A204.1 (cell line): ENCODE results near the gene RPL7A.
"Not testable (repeated sequence)": the region's sequence is repeated elsewhere in the genome, so short reads cannot be mapped to it uniquely, and the experiment has no call there.

ENCODE experiments used
- FAIRE-seq: peaks from 2 replicates; lab custom pipeline; 2012; peaks lifted over from hg19 to GRCh38; lab: Jason Lieb, UNC

RPL7A gene

DNA sequence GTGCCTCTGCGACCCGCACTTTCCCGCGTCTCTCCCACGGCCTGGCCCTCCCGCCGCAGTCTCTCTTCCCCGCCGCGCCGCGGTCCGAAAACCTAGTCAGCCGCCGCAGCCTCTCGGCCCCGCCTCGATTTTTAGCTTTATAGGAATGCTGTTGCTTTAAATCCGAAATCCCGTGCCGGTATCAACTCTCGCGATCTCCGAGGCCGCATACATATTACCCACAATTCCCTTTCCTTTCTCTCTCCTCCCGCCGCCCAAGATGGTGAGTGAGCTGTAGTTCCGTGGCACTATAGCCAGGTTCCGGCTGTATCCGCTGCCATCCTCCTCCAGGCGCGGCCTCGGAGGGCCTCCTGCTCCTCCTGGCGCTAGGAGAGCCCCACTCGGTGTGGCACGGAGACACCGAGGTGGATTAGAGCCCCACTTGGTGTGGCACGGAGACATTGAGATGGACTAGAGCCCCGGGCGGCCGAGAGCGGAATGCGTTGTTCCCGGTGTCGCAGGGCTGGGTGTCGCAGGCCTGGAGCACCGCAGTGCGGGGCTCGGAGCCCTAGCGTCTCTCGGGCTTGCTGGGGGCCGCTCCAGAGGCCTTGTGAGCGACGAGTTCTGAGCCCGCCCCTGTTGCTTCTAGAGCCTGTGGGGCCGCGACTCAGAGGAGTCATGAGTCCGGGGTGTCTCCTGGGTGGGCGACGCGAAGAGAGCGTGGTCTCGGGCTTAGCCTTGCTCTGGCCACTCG lies at the start of gene RPL7A, which contains the start of gene MED22:
RPL7A (plus strand) TSS at position 234 of the 733 bp plus-strand sequence; CDS start at position 260, 26 bp downstream.
MED22 (minus strand) TSS at position 147 of the 733 bp plus-strand sequence. CDS start 1,469 bp downstream, outside the sequence.
- peak; percentile 44 for FAIRE-seq

DNA sequence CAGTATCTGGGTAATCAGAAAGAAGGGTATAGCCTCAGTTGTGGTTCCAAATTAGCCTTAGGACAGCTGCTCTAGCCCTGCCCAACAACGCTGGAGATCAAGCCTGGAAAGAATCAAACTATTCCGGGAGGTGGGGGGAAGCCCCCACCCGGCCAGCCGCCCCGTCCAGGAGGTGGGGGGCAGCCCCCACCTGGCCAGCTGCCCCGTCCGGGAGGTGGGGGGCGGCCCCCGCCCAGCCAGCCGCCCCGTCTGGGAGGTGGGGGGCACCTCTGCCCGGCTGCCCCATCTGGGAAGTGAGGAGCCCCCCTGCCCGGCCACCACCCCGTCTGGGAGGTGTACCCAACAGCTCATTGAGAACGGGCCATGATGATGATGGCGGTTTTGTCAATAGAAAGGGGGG lies 48.0 kb upstream of the RPL7A start:
- not testable (repeated sequence) for FAIRE-seq

- no peak for FAIRE-seq
Measured at GRCh38 chr9:133301253-133302230, 46.5 kb upstream of the RPL7A start.

DNA sequence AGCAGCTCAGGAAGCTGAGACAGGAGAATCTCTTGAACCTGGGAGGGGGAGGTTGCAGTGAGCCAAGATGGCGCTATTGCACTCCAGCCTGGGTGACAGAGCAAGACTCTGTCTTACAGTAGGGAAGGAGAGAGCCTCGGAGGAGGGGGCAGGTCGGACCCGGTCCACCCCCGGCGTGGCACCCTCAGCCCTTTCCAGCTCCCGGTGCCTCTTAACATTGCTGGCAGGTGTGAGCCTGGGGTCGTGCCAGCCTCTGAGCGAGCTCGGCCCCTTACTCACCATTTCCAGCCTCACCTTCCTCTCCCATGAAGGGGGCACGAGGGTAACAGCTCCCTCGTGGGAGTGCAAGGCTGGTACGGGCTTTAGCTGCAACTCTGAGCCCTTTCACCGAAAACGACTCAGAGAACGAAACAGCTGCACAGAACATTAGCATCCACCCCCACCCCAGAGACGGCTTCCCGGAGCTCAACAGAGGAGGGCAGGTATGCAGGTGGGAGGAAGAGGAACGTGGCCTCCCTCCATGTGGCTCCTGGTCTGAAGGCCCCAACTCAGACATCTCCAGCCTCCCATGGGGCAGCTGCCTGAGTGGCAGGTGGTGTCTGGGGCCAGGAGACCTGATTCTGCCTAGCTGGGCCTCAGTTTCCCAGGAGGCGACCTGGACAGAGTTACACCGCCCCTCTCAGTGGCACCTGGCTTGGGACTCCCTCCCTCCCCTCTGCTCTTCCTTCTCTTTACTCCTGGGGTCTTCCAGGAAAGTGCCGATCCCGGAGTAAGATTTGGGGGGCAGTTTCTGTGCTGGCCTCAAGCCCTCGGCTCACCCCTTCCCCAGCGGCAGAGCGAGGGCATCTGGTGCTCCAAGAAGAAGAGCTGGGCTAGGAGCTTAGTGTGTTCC lies 44.5 kb upstream of the RPL7A start:
- no peak for FAIRE-seq

DNA sequence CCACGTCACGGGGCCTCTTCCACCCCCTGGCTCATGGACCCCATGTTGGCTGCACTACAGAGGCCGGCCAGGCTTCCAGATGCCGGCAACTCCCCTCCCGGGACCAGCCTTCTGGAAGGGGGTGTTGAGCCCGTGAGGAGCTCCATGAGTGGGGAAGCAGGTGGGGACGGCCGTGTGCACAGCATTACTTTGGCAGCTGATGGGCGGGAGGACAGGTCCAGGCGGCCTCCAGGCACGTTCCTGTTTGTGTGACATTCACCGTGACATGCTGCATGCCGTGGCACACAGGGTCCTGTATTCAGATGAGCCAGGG lies 43.9 kb upstream of the RPL7A start:
- no peak for FAIRE-seq

DNA sequence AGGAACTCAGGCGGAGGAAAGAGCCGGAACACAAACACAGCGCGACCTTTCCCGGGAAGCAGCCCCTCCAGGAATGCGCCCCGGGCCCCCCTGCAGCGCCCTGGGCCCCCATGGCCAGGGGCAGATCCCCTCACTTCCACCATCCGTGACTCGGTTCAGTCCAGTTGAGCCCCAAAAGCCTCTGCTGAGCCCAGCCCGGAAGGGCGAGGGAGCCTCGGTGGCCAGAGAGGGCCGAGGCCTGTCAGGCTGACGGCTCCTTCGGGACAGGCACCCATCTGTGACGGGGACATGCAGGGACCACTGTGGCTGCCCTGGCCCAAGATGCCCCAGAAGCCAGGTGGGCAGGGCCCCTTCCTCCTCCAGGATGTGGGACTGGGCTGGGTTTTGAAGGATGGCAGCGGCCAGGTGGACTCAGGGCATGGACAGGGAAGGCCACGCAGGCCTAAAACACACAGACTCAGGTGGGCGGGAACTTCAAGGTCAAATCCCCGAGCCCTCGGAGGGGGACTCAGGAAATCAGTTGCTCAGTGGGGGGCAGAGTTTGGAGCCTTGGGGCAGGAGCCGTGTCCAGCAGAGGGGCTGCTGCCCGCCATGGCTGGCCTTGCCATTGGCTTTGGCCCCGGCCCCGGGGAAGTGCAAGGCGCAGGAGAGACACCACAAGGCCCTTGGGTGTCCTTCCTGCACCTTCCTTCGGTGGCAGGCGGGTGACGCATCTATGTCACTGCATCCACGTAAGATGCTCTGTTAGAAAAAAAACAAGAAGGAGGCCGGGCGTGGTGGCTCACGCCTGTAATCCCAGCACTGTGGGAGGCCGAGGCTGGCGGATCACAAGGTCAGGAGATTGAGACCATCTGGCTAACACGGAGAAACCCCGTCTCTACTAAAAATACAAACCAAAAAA lies 43.3 kb upstream of the RPL7A start:
- no peak for FAIRE-seq

- no peak for FAIRE-seq
Measured at GRCh38 chr9:133305731-133306130, 42.3 kb upstream of the RPL7A start.

- no peak for FAIRE-seq
Measured at GRCh38 chr9:133306242-133307204, 41.5 kb upstream of the RPL7A start.

DNA sequence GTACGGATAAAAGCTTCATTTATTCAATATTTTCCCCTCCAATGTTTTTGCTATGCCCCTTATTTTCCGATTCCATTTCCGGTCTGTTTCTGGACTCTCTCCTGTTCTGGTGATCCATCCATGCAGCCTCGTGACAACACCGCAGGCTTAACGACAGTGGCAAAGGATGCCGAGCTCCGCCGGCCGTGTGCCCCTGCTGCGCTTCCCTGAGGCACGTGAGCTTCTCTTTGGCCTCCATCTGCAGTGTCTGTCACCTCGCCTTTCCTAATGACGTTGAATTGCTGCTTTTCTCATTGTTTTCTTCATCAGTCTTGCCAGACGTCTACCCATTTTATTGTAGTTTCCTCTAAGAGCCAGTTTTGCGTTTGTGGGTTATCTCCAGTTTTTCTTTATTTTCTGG lies 40.7 kb upstream of the RPL7A start:
- no peak for FAIRE-seq

GRCh38 chr9:133309608-133310007 lies 38.4 kb upstream of the RPL7A start:
- FAIRE-seq: no peak

DNA sequence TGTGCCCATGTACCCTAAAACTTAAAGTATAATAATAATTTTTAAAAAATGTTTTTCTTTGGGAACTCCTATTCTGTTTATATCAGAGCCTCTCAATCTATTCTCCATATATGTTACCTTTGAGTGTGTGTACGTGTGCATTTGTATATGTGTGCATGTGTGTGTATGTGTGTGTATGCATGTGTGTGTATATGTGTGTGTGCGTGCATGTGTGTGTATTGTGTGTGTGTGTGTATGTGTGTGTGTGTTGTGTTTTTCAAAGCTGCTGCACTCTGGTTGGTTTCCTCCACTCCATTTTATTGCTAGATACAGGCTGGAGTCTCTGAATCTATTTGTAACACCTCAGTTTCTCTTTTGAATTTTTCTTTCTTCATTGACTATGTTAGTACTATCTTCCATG lies 32.0 kb upstream of the RPL7A start:
- no peak for FAIRE-seq

DNA sequence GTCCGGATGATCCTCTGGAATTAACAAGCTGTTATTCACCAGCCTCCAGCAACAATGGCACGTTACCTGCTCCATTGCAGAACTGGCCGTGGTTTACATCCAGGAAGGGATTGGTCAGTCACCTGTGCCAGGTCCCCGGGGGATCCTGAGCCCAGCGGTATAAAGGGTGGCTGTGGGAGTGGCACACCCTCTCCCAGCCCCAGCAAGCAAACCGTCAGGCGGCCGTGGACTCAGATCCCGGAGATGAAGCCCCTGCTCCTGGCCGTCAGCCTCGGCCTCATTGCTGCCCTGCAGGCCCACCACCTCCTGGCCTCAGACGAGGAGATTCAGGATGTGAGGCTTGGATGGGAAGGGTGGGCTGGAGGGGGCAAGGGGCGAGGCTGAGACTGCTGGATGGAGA lies 30.5 kb upstream of the RPL7A start:
- FAIRE-seq: not testable (repeated sequence)

- FAIRE-seq: no peak
Measured at GRCh38 chr9:133320421-133320881, 27.6 kb upstream of the RPL7A start.

- no peak for FAIRE-seq
Measured at GRCh38 chr9:133321411-133321935, 26.5 kb upstream of the RPL7A start.

GRCh38 chr9:133322701-133323100 lies 25.3 kb upstream of the RPL7A start:
- FAIRE-seq: no peak

DNA sequence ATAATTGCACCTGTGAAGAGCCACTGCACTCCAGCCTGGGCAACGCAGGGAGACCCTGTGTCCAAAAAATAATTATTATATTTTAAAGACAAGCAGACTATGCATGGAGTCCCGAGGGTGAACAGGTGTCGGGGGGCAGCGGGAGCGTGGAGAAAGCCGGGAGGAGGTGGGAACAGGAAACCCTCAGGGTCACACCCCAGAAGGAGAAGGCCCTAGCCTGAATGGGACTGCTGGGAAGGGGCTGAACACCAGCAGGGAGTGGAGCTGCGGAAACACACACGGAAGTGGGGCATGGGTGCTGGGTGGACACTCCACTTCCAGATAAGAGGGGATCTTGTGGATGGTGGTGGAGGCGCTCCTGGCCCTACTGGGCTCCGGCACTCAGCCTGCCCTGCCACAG lies 24.8 kb upstream of the RPL7A start:
- FAIRE-seq: no peak

GRCh38 chr9:133323991-133324703 lies 23.9 kb upstream of the RPL7A start:
- no peak for FAIRE-seq

GRCh38 chr9:133327021-133327420 lies 21.0 kb upstream of the RPL7A start:
- FAIRE-seq: not testable (repeated sequence)
